GM21367 (cell line): ENCODE measurements around the gene TMEM51.

Experiments
- ATAC-seq: cut with Tn5 transposase; IDR thresholded peaks from one replicate; pipeline ENCODE4 v1.9.1; 2021; ENCODE audit not compliant: unreplicated experiment

The TMEM51 gene

DNA sequence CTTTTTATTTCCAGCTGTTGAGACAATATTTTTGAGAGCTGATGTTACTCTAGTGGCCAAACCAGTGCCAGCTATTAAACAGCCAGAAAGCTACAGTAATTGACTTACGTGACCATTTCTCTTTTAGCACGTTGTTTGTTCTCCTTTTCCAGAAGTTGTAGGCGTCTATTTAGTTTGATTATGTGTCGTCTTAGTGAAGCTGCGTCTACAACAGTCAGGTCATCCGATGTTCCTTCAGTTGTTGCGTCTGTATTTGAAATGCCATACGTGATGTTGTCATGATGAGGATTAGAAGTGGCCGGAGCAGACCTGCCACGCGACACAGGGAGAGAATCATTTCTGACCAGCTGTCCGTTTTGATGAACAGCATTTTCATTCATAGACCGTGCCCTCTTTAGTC, 38.2 kb downstream of the TMEM51 start:
- no peak for ATAC-seq

DNA sequence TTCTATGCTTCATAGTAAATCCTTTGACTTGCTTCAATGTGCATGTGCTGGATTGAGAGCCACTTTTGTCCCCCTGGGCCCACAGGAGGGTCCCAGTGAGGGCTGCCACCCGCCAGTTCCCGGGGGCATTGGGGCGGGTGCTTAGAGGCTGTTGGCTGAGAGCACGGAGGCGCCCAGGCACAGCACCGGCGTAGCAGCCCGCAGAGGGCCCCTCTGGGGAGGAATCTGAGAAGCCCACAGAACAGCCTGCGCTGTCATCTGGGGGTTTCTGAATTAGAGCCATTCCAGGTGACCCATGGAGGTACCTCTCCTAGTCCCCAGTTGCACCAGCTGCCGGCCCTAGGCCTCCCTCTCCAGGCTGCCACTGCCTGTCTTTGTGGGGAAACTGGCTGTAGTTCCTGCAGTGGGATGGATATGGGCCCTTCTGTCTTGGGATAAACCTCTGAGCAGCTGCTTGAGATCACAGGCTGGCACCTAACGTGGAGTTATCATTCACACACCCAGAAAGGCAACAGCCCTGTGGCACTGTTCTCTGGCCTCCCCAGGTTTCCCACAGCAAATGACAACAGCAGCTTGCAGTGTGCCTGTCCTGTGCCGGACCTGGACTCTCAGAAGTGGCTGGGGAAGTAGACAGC, 39.5 kb downstream of the TMEM51 start:
- no peak for ATAC-seq

DNA sequence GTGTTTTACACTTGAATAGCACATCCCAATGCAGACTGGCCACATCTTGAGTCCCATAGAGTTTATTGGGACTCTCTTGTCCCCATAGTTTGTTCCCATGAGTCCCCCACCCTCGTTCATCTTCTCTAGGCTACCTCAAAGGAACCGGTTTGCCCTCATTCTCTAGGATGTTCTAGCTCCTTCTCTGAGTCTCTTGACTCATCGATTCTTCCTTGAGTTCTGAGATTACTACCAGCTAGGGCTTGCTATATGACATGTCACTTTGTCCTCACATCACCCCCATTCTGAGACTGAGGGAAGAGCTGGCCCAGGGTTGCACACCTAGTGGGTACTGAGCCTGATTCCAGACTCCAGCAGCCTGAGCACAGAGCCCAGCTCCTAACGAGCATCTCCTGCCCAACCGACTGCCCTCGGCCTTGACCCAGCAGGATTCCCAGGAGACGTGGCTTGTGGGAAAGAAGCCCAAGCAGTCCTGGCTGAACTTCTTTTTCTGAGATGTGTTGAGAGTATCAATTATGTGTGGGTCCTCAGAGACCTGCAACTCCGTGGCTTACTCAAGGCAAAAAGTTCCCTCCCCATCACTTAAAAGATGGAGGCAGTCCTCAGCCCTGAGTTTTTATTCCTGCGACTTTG, 42.0 kb downstream of the TMEM51 start:
- ATAC-seq: no peak

DNA sequence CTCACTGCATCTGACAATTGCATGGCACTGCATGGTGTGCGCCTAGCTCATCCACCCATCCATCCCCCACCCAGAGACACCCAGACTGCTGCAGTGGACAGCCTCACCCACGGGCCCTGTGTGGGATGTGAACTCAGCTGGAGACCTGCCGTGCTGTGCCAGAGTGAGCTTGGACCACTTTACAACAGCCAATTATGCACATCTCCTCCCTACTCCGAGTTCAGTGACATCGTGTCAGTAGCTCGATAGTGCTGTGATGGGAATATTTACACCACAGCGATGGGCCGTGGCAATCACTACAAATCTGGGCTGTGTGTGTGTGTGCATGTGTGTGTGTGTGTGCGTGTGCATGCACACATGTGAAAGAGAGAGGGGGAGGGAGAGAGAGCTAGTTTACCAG, 42.5 kb downstream of the TMEM51 start:
- ATAC-seq: no peak

DNA sequence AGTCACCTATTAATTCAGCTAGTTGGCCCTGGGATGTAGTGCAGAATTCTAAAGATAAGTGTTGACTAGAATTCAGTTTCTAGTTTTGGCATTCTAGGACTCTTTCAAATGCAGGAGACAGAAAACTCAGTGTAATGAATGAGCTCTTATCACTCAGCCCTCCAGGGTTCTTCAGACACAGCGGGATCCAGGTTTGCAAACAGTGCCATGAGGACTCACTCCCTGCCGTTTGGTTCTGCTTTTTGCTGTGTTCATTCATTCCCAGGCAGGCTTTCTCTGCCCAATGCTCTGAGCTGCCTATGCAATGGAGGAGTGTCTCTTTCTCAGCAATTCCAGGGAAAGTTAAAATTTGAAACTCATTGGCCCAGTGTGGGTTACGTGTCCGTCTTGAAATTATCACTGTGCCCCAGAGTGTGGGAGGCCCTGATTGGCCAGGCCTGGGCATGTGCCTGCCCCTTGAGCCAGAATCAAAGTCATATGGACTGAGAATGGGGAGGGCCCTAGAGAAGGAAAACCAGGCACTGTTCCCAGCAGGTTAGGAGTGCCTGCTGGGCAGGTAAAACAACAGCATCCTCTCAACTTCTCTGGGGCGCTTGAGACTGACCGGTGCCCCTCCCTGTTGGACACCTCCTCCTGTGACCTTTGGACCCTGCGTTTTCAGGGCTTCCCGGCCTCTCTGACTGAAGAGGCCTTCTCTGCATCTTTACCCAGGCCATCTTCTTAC, 43.4 kb downstream of the TMEM51 start:
- ATAC-seq: no peak

DNA sequence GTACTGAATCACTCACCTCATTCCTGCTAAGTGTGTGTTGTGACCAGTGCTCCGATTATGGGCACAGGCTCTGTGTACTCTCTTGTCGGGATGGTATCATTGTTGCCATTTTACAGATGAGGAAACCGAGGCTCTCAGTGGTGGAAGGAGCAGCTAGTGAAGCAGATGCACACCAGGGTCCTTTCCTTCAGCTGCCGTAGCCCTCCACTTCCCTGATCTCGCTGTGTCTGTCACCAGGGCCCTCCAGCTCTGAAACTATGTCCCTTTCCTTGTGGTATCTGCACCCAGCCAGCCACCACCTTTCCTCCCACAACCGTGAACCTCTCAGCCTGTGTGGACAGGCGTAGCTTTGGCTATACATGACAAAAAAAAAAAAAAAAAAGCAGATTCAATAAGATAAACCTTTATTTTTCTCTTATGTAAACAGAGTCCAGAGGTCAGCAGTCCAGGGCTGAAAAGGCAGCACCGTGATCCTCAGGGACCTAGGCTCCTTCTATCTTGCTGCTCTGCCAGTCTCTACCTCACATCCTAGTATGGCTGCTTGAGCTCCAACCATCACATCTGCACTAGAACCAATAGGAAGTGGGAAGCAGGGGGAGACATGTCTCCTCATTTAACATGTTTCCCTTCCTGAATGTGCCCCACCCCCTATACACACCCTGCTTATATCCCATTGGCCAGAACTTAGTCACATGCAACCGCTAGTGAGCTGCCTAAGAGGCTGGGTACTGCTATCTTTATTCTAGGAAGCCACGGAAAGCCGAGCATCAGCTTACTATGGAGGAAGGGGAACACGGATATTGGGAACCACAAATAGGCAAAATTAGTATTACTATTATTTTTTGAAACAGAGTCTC, 44.3 kb downstream of the TMEM51 start:
- no peak for ATAC-seq

DNA sequence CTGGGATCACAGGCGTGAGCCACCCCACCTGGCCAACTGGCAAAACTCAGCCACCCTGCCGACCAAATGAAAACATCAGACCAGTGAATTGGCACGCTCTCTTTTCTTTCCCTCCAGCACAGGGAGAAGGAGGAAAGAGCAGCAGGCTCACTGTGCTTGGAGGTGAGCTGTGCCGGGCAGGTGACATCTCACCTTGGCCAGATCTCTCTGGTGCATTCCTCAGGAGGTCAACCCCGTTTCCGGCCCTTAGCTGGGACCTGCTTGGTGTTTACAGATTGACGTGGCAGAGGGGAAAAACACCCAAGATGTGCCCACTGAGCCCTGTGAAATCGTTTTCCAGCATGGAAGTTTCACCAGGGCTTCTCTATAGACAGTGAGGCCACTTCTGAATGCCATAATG, 45.1 kb downstream of the TMEM51 start:
- ATAC-seq: no peak

DNA sequence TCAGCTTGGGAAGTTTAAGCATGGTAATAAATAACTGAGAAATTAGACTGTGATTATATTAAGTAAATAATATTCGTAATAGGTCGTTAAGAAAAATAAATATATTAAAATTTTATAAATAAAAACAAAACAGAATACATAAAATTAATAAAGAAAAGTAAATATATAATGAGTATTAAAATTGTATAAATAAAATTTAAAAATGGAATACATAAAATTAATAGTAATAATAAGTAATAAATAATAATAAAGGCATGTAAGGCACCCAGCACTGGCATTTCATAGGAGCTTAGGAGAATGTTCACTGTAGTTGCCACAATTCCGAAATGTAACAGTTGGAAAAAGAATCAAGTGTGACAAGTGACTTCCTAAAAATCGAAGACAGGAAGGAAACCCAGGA, 47.7 kb downstream of the TMEM51 start:
- no peak for ATAC-seq

DNA sequence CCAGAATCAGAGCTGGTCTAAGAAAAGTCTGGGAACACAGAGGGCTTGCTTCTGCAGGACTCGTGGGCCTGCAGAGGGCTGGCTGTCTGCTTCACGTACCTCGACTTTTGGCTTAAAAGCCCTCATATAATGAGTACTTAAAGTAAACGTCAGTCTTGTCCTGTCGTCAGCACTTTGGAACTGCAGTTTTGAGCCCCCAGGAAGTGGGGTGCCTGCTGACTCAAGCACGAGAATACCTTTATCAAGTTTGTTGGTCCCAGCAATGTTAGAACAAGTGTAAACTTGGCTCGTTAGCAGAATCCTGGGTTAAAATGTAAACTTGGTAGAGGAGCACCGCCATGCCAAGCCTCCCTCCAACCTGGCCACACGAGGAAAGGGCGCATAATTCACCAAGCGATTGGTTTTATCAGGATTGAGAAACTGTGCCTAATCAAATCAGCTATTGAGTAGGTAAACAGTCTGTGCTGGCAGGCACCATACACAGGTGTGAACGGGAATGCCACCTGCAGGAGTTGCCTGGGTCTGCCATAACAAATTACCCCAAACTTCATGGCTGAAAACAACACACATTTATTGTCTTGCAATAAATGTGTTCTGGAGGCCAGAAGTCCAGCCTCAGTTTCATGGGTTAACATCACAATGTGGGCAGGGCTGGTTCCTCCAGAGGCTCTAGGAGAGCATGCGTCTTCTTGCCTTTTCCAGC, 48.5 kb downstream of the TMEM51 start:
- ATAC-seq: no peak

DNA sequence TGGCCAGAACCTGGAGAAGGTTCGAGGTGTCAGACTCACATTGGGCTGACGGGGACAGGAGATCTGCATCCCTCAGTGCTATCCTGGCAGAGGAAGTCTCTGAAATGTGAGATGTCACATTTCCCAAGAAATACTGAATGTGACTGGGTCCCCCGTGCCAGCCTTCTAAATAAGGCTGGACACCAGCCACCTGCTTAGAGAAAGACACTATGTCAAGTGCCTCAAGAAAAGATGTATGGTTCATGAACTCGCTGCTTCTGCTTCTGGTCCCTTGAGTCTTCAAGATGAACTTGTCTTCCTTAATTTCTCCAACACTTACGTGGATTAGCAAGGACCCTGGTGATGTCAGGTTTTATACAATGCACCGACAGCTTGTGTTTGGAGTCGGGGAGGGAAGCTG, 51.4 kb downstream of the TMEM51 start:
- ATAC-seq: no peak

DNA sequence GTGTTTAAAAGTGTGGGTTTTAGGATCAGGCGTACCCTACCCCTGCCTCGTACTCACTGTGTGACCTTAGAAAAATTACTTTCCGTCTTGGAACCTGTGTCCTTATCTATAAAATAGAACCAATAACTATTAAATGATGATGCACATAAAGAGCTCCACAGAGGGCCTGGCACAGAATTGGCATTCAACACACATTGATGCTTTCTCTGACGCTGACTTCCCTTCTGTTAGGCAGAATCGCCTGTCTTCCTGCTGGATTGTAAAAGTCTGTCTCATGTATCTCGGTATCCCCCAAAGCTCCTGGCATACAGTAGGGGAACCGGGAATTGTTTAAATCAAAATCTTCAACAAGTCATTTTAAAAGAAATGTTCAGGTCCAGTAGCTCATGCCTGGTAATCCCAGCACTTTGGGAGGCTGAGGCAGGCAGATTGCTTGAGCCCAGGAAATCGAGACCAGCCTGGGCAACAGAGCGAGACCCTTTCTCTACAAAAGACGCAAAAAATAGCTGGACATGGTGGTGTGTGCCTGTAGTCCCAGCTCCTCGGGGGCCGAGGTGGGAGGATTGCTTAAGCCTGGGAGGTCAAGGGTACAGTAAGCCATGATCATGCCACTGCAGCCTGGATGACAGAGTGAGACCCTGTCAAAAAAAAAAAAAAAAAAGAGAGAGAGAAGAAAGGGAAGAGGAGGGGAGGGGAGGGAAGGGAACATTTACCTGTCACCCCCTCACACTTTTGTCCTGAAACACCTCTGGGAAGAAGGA, 52.2 kb downstream of the TMEM51 start:
- no peak for ATAC-seq

DNA sequence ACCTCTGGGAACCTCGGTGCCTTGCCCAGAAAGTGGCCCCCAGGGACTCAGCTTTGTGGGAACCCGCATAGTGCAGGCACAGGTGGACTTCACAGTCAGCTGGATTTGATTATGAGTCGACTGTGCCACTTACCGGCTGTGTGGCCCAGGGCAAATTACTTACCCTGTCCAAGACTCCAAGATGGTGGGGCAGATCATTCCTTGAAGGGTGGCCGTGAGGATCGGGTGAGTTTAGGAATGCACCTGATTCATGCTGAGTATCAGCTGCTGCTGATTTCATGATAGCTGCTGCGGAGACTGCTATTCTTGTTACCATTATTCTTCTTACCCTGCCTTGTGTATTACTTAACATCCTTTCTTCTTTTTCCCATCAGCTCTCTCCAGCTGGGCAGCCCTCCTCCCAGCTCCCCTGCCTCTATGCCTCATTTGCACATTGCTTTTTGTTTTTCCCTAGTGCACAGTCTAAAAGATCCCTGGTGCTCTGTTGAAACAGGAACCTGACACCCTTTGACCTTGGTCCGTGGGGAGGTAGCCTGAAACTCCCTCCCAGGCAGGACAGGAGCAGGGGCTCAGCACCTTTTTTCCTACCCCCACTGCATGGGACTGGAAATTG, 53.0 kb downstream of the TMEM51 start:
- ATAC-seq: no peak

DNA sequence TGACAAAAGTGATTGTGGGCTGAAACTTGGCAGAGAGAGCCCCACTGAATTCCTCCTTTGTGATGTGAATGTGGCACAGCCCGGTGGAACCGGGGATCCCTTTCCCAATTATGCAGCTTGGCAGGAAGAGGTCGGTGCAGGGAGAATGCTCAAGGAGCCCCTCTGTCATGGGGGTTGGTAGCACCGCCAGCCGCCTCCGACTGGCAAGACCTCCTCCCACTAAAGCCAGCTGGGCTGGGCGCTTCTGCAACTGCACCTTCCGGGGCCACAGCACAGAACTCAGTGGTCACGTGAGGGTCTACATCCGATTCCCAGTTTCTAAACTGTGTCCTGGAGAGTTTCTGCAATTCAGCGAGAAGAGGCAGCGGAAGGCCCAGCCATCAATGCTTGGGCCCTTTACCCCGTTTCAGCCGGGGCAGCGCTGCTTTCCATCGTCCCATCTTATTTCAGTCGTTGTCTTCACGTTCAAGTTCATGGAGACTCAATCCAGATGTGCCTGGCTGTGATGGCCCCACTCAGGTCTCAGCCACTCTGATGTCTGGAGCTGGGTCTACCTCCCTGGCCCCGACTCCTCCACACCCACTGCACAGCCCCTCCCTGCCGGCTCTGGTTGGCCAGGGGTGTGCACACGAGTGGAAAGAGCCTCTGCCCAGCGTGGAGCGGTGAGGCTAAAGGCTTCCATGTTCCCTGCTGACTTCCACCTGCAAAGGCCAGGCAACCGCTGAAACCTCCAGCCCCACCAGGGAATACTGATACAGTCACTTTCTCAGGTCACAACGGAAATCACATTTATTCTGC, 53.7 kb downstream of the TMEM51 start:
- ATAC-seq: no peak

DNA sequence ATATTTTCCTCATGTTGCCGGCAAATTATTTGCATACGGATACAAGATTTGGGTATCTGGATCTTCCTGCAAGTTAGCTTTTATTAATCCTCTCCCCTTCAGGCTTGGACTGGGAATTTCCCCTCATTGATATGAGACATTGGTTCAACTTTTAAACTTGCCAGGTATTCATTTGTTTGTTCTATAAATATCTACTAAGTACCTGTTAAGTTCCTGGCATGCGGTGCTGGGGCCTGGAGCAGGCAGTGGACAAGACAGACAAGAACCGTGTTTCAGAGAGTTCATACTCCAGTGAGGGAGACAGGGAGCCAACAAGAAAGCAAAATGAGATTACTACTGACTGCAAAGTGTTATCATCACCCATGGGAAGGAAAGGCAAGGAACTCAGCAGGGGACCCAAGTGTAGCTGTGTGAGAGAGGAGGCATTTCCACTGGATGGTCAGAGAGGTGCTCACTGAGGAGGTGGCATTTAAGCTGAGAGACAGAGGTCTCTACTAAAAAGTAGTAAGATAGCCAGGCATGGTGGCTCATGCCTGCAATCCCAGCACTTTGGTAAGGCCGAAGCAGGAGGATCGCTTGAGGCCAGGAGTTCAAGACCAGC, 54.4 kb downstream of the TMEM51 start:
- ATAC-seq: no peak

DNA sequence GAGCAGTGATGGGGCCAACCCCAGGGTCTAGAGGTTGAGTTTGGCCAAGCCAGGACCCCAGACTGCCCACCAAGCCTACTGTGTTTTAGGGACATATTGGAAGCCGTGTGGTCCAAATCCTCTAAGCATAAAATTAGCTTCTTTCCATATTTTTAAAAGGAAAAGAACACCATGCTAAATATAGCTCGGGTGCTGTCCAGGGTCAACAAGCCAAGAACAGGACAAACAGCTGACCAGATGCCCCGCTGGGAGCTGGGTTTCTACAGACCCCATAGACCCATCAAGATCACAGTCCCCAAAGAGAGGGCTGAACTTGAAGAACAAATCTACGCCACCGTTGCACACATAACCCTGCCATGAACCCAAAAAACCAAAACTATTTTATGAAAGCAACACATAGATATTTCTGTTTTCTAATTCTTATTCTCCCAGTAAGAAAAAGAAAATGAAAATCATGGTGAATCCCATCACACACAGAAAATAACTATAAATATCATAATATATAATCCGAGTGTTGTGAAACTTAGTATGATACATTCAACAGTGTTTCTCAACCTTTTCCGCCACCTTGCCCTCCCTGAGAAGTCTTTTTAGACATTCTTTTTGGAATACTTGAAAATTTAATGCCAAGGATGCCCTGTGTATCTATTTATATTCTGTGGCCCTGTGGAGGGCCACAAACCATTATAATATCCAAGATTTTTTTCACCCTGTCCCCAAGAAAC, 57.3 kb downstream of the TMEM51 start:
- ATAC-seq: no peak

DNA sequence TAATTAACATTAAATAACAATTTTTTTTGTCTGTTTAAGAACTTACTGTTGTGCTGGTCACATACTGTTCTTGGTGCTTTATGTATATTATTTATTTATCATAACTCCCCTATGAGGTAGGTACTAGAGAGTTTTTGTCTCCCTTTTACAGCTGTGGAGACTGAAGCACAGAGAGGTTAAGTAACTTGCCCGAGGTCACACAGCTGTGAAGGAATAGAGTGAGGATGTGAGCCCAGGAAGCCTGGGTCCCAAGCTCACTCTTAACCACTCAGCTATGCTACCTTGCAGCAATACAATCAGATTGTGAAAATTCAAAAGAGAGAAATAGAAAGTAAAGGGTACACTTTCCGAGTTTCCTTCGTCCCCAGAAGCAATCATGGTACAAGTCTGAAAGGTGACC, 57.9 kb downstream of the TMEM51 start:
- ATAC-seq: no peak

DNA sequence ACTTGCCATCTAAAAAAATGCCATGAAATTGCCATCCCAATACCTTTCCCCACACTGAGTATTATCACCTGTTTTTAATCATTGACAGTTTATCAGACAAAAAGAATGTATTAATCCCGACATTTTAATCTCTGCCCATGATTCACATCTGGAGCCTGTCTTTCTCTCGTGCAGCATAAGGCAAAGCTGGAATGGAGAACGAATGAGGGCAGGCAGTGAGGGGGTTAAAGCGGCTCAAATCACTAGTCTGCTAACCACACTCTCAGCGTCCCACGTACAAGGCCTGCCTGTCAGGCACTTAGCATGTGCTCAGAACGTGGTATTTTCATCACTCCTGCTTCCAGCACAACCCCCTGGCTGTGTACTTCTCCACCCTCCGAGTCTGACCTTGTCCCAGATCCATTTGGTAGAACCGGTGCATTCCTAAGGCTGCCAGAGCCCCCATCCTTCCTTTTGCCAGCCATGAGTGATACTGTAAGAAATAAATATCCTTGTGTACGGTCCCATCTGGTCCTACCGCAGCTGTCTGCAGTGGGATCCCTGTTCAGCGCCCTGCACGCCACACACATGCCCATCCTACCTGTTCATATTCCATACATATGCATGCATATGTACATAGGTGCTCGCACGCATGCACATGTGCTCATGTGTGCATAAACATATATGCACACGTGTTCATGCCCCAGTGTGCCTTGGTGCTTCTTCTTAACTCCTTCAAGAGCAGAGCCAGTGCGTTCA, 58.8 kb downstream of the TMEM51 start:
- ATAC-seq: no peak
